HG02885 (cell line): ENCODE results near the gene ST3GAL6.

Experiments used
- ATAC-seq: cut with Tn5 transposase; IDR thresholded peaks from one replicate; pipeline ENCODE4 v1.9.1; 2021; ENCODE audit warnings: mild to moderate bottlenecking; ENCODE audit not compliant: unreplicated experiment, poor library complexity

ST3GAL6 gene

DNA sequence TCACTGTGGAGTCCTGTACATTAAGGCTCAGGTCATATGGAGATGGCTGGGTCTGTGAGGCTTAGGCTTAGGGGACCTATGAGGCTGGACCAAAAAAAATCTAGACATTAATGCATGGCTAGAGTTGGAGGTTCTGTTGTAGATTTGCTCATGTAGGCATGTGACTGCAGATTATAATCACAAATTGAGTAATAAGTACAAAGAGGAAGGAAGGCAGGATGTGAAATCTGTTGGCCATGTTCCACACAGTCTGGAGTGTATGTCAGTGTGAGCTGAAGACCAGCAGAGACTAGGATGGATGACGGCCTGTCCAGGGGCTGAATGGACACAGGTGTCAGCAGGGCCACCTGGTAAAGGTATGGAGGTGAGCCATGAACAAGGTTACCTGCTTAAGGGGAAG lies at the start of gene ST3GAL6:
Gene ST3GAL6, plus strand, starts transcription at position 265 of the 400 bp plus-strand sequence. CDS start 5,101 bp downstream, outside the sequence.
- ATAC-seq, result peak; percentile 54

DNA sequence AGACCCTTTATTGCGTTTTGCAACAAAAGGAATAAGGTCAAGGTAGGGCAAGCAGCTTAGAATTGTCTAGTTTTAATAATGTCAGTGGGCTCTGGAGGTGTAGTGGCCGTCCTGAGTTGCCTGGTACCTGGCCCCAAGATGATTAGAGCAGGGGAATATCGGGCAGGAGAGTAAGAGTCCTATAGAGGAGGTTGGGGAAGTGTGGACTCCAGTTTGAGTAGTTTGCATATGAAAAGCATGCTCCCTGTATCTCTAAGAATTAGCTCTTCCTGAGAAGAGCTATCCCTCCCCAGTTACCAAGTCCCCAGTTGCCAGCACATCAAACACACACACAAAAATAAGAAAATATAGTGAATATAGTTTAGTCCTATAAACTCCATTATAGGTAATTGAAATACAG lies 49.2 kb upstream of the ST3GAL6 start:
- no peak for ATAC-seq

GRCh38 chr3:98717584-98717983 lies 45.6 kb upstream of the ST3GAL6 start:
- ATAC-seq, result no peak

- no peak for ATAC-seq
These were observed 44.4 kb upstream of the ST3GAL6 start for GRCh38 chr3:98718730-98719129.

DNA sequence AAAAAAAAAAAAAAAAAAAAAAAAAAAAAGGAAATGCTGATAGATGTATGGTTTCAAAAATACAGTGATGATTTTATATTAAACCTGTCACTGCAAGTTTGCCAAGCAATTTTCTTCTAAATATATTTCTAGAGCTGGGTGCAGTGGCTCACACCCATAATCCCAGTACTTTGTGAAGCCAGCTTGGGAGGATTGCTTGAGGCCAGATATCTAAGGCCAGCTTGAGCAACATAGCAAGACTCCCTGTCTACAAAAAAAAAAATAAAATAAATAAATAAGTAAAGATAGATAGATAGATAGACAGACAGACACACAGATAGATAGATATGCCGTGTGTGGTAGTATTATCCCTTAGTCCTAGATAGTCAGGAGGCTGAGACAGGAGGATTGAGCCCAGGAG lies 41.4 kb upstream of the ST3GAL6 start:
- no peak for ATAC-seq

- ATAC-seq, result no peak
These were observed 40.8 kb upstream of the ST3GAL6 start for GRCh38 chr3:98722389-98722788.

DNA sequence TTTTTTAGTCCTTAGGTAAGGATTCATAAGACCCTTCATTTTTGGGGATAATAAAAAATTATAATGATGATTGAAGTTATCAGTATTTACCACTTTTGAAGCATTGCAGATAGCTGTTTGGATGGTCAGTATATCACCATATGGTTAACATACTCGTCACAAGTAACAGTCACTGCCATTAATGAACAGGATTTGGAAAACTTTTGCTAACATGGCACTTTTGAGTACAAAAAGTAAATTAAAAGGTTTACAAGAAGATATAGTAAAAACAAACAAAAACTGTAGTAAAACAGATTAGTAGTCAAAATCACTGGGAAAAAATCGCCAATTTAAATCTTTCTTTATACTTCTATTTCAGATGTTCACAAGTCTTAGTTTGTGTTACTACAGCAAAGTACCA lies 37.8 kb upstream of the ST3GAL6 start:
- no peak for ATAC-seq

GRCh38 chr3:98726084-98726483 lies 37.1 kb upstream of the ST3GAL6 start:
- no peak for ATAC-seq

DNA sequence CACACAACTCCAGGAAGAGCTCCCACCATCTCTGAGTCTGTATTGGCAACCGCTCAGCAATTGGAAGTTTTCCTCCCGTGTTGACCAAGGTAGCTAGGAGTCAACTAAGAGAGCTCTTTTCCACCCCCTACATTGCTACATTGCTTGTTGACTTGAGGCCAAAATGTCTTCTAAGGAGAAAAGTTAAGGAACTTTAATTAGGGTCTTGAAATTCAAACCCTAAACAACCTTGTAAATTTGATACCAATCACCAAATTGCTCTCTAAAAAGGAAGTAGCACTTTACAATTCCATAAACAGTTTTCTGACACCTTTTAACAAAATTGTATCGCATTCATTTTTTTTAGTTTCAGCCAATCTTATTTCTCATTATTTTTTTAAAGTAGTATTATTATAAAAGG lies 35.5 kb upstream of the ST3GAL6 start:
- ATAC-seq, result no peak

DNA sequence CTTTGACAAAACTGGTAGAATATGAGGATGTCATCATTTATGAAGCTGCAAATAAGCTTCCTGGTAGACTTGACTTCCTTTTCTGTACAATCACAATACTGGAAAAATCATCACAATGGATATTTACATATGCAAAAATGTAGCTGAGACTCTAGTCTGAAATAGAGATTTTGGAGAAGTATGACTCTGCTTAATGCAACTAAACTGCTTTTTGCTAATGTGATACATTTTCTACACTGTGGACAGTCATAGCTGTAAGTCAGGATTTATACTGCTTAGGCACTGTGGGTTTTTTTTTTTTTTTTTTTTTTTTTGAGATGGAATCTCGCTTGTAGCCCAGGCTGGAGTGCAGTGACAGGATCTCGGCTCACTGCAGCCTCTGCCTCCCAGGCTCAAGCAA lies 34.5 kb upstream of the ST3GAL6 start:
- no peak for ATAC-seq

- ATAC-seq, result peak; percentile 45
These were observed 32.8 kb upstream of the ST3GAL6 start for GRCh38 chr3:98730338-98730737.

DNA sequence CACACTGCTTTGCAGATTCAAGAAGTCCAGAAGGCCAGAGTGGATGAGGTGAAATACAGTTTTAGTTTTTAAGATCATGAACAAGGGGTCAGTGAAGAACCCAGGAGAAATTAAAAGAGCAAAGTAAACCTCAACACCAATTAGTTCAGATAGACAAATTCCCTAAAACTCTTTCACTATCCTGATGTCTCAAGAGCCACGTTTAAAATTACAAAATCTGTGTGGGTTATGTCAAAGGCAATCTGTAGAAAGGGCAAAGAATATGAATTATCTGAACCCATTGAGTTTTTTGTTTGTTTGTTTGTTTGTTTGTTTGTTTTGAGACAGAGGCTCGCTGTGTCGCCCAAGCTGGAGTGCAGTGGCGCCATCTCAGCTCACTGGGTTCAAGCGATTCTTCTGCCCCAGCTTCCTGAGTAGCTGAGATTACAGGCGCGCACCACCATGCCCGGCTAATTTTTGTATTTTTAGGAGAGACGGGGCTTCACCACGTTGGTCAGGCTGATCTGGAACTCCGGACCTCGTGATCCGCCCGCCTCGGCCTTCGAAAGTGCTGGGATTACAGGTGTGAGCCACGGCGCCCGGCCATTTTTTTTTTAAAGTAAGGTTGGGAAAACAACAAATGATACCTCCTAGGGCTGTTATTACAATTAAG lies 32.1 kb upstream of the ST3GAL6 start:
- no peak for ATAC-seq

- peak; percentile 54 for ATAC-seq
These were observed 31.3 kb upstream of the ST3GAL6 start for GRCh38 chr3:98731720-98732285.

- peak; percentile 36 for ATAC-seq
These were observed 30.7 kb upstream of the ST3GAL6 start for GRCh38 chr3:98732286-98733052.

GRCh38 chr3:98733053-98733811 lies 29.9 kb upstream of the ST3GAL6 start:
- peak; percentile 24 for ATAC-seq

- peak; percentile 40 for ATAC-seq
These were observed 29.3 kb upstream of the ST3GAL6 start for GRCh38 chr3:98733812-98734281.

- no peak for ATAC-seq
These were observed 28.8 kb upstream of the ST3GAL6 start for GRCh38 chr3:98734306-98734705.

- ATAC-seq, result no peak
These were observed 28.4 kb upstream of the ST3GAL6 start for GRCh38 chr3:98734735-98735134.

DNA sequence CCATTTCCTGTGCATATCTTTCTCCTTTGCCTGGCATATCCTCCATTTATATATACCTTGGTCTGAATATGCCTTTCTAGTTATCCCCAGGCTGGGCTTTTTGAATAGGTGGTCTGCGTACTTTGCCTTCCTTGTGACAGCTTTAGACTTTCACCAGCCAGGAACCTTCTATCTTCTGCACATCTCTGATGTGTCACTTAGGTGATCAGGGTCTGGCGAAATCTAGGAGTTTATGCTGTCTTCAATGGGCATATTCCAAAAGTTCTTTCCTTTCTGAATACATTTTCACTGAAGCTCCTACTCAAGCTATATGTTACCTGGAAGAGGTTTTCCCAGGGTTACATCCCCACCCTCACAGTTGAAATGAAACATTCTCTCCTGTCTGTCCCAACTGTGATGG lies 27.8 kb upstream of the ST3GAL6 start:
- ATAC-seq, result no peak

DNA sequence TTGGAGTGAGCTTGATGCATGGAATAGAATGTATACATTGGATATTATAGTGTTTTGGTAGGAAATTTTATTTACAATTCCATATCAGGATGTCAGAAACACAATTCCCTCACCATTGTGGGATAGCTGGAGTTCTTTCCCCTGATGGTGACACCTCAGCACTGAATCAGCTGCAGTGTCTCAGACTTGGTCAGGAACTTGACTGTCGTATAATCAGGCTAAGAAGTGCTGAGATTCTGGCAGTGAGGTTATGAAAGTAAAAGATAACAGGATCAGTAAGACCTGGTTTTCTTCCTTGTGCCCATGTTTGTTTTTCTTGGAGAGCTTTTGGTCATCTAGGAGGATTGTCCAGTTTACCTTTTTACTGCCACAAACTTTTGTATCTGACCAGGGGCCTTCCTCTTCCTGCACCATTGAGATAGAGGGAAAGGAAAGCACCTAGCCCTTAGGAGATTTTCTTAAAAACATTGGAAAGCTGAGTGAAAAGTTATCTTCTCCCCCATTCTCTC lies 27.3 kb upstream of the ST3GAL6 start:
- ATAC-seq, result no peak
